HG03378 (cell line): ENCODE data around the gene MAP3K5.
"Not testable (repeated sequence)": the region's sequence is repeated elsewhere in the genome, so short reads cannot be mapped to it uniquely, and the experiment has no call there.

ENCODE experiments used
- ATAC-seq: cut with Tn5 transposase; IDR thresholded peaks from one replicate; pipeline ENCODE4 v1.9.1; 2021; ENCODE audit warnings: mild to moderate bottlenecking, moderate library complexity; ENCODE audit not compliant: unreplicated experiment

The MAP3K5 gene

DNA sequence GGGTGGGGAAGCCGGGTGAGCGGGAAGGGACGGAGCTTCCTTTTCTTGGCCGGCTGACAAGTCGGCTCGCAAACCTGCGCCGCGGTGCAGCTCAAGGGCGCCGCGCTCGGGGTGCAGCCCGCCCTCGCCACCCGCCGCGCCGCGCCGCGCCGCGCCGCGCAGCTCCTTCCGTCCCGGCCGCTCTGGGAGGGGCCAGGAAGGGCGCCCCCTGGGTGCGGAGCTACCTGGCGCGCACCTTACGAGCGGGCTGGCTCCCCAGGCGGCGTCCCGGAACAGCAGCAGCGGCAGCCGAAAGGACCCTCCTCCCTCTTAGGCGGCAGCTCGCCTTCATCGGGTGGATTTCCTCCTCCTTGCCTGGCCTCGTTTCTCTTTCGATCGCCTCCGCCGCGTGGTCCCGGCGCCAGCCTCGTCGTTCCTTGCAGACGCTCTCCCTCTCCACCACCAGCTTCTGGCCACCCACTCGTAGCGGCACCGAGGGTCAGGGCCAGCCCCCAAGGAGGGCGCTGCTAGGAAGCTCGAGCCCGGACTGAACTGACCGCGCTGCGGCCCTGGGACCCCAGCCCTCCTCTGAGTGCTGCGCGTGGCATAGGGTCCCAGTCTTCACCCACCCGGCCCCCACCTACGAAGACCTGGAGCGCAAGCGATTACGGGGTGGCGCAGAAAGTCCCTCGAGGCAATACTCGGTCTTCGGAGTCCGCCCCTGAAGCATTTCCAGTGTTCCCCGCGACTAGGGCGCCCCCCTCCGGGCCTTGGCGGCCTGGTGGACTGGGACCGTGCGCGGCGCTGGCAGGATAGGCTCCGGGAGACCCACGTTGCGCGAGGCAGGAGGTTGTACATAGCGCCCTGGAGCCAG is at the start of gene MAP3K5:
Gene MAP3K5 (minus strand): TSS at position 68 of the 853 bp plus-strand sequence. CDS start 320 bp downstream, outside the sequence.
- ATAC-seq, result peak; percentile 42

- ATAC-seq, result no peak
Measured at GRCh38 chr6:136840276-136841001, 48.2 kb upstream of the MAP3K5 start.

DNA sequence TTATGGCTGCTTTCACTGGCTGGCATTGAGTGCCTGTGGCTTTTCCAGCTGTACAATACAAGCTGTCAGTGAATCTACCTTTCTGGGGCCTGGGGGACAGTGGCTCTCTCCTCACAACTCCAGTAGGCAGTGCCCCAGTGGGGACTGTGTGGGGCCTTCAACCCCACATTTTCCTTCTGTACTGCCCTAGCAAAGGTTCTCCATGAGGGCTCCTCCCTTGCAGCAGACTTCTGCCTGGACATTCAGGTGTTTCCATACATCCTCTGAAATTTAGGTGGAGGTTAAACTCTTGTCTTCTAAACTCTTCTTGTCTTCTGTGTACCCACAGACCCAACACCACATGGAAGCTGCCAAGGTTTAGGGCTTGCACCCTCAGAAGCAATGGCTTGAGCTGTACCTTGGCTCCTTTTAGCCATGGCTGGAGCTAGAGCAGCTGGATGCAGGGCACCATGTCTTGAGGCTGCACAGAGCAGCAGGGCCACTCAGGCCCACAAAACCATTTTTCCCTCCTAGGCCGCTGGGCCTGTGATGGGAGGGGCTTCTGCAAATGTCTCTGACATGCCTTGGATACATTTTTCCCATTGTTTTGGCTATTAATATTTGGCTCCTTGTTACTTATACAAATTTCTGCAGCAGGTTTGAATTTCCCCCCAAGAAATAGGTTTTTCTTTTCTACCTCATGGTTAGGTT is 39.7 kb upstream of the MAP3K5 start:
- ATAC-seq, result no peak

DNA sequence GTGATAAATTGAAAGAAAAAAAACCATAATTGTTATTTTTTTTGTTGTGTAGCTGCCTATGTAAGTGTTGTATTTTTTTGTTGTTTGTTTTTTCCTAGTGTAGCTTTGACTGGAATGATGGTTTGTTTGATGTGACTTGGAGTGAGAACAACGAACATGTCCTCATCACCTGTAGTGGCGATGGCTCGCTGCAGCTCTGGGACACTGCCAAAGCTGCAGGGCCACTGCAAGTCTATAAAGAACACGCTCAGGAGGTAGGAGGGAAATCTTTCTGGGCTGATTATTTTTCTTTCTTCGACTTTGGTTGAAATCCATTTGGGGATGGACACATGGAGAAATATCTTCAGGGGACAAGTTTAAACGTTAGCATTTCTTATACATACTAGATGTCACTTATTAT is 33.9 kb upstream of the MAP3K5 start:
- ATAC-seq, result no peak

- ATAC-seq, result no peak
Measured at GRCh38 chr6:136823128-136823660, 30.9 kb upstream of the MAP3K5 start.

DNA sequence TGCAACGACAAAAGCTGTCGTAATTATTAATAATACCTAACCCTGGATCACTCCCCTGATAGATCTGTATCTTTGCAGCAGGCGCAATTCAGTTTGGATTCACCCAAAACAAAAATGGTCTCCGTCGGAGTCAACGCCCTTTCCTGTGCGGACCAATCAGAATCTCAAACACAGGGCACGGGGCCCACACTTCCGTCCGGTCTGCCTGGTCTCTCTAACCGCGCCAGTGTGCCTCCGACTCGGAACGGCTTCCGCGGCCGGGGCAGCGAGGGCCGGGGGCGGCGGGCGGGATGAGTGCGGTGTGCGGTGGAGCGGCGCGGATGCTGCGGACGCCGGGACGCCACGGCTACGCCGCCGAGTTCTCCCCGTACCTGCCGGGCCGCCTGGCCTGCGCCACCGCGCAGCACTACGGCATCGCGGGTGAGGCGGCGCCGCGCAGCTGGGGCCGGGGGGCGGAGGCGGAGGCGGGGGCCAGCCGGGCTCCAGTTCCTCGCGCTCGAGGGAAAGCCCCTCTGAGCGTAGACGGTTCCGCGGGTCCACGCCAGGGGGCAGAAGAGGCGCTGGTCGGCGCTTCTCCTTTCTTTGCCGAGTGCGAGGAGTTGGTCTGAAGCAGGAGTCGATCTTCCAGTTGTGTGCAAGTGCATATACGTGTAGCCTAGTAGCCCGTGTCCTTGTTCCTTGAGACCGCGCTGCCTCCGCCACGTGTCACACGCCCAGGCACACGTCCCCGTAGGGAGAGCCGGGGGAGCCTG is 30.3 kb upstream of the MAP3K5 start, which contains the start of gene PEX7:
Gene PEX7 (plus strand): TSS at position 217 of the 752 bp plus-strand sequence. CDS start 74 bp downstream, at position 291.
- ATAC-seq, result peak; percentile 94

- peak; percentile 10 for ATAC-seq
Measured at GRCh38 chr6:136822046-136822375, 29.7 kb upstream of the MAP3K5 start.

DNA sequence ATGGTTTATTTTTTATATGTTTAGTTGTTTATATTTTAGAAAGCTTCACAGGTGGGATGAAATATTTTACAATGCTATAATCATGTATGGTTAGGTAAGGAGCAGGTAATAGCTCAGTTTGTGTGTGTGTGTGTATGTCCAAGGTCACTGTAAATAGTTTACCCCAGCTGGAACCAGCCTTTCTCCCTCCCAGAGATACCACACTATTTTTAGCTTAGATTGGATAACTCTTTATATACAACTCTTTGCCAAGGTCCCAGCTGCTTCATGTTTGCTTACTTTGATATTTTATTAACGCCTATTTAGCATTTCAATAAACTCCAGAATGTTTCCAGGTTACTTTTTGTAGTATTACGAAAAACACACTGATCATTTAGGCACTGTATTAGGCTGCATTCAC is 28.3 kb upstream of the MAP3K5 start:
- no peak for ATAC-seq

DNA sequence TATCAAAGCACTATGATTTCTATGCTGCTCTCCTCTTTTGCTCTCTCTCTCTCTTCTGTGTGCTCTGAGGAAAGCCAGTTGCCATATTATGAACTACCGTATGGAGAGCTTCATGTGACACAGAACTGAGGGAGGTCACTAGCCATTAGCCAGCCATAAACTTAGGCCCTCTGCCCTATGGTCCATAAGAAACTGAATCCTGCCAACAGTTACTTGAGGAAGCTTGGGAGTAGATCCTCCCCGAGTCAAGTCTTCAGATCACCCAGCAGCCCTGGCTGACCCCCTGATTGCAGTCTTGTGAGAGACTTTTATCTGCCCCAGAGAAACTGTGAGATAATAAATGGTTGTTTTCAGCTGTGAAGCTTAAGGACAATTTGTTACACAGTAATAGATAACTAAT is 24.4 kb upstream of the MAP3K5 start:
- no peak for ATAC-seq

DNA sequence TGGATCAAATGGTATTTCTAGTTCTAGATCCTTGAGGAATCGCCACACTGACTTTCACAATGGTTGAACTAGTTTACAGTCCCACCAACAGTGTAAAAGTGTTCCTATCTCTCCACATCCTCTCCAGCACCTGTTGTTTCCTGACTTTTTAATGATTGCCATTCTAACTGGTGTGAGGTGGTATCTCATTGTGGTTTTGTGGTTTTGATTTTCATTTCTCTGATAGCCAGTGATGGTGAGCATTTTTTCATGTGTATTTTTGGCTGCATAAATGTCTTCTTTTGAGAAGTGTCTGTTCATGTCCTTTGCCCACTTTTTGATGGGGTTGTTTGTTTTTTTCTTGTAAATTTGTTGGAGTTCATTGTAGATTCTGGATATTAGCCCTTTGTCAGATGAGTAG is 23.3 kb upstream of the MAP3K5 start:
- ATAC-seq, result not testable (repeated sequence)

DNA sequence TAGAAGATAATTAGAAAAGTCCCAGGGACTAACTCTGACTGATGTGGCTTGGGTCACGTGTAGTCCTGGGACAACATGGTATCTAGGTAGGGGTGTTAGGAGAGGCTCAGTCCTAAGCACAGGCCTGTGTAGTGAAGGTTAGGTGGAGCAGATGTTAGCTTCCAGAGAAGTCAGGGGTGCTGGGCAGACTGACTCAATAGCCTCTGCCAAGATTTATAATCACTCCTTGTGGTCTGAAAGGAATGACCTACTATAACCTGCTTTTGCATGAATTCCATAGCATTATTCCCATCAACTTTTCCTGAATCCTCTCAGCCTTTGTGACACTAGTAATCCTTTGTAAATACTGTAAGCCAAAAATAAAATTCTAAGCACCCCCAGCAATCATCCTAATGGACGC is 19.9 kb upstream of the MAP3K5 start:
- no peak for ATAC-seq

GRCh38 chr6:136811272-136811671 is 19.0 kb upstream of the MAP3K5 start:
- no peak for ATAC-seq

- no peak for ATAC-seq
Measured at GRCh38 chr6:136809091-136809860, 17.0 kb upstream of the MAP3K5 start.

DNA sequence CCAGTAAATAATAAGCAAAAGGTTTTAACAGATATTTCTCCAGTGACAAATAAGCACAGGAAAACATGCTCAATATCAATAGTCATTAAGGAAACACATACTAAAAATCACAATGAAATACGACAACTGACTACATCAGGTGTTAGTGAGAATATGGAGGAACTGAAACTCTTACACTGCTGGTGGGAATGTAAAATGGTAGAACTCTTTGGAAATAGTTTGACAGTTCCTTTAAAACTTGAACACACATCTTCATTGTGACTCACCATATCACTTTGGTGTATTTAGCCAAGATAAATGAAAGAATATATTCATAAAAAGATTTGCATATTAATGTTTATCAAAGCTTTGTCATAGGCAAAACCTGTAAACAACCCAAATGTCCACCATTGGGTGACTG is 11.3 kb upstream of the MAP3K5 start:
- no peak for ATAC-seq

- ATAC-seq, result no peak
Measured at GRCh38 chr6:136801581-136801980, 9.3 kb upstream of the MAP3K5 start.

- ATAC-seq, result no peak
Measured at GRCh38 chr6:136798044-136798443, 5.8 kb upstream of the MAP3K5 start.

DNA sequence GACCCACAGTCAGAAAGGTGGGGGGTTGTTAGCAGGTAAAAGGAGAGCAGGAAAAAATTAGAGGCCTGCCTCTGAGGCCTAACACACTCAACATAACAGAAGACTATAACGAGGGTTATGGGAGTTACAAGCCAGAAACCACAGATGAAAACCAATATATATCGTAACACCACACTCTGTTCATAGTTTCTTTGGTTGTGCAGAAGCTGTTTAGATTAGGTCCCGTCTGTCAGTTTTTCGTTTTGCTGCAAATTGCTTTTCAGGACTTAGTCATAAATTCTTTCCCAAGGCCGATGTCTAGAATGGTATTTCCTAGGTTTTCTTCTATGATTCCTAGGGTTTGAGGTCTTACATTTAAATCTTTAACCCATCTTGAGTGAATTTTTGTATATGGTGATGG is 3.7 kb upstream of the MAP3K5 start:
- ATAC-seq, result no peak

GRCh38 chr6:136795386-136795785 is 3.1 kb upstream of the MAP3K5 start:
- ATAC-seq, result no peak

- peak; percentile 6 for ATAC-seq
Measured at GRCh38 chr6:136793363-136793762, 1.1 kb upstream of the MAP3K5 start.

GRCh38 chr6:136792095-136792409 is 225 bp downstream of the MAP3K5 start:
- no peak for ATAC-seq
